HepG2 (cell line): ENCODE results near the gene ATOH8. TPM values are rescaled to one million over a fixed set of nuclear protein-coding genes. Genes with fewer than 3 reads are reported as not detected.
A peak's percentile ranks its signal among the peaks of the same experiment; 100 is the strongest.

Source experiments
- ATAC-seq: fragments of 200-7000 bp; cut with Tn5 transposase; 3 replicates; pipeline ENCODE4 v1.9.1; 2020; ENCODE audit warnings: mild to moderate bottlenecking, moderate library complexity
- BruUV-seq: library from RNA; stranded (reverse); fragments of 400-500 nt; replicated peaks from 2 replicates; lab custom pipeline; 2021; lab: Mats Ljungman, UMichigan
- CTCF ChIA-PET: fragments of 300-600 bp; formaldehyde crosslinking; extraction: SDS; loops from one replicate; lab custom pipeline; 2021; ENCODE audit warnings: low total read pairs, inconsistent platforms, low intra/inter-chr PET ratio; lab: Yijun Ruan, JAX
- POLR2A ChIA-PET: fragments of 350-600 bp; sonication (Branson Sonifier 250); formaldehyde crosslinking; loops from one replicate; lab custom pipeline; 2020; ENCODE audit warnings: antibody characterized with exemption, inconsistent platforms; lab: Yijun Ruan, JAX
- DNase-seq: peaks from one replicate; pipeline ENCODE4 v3.0.0-alpha.2; 2015; ENCODE audit warnings: low spot score
- FAIRE-seq: peaks from 3 replicates; lab custom pipeline; 2011; peaks lifted over from hg19 to GRCh38; lab: Jason Lieb, UNC
- H2AFZ ChIP-seq: one replicate; pipeline ENCODE4 v1.6.1; 2011; ENCODE audit warnings: low read length, inconsistent platforms
- H3K27ac ChIP-seq: fragments of 300-600 bp; 3 replicates; pipeline ENCODE4 v1.8.0; 2011; ENCODE audit warnings: mixed run types, mild to moderate bottlenecking, mixed read lengths, low read length, inconsistent platforms; ENCODE audit not compliant: insufficient read depth; ENCODE audit errors: extremely low read length
- H3K27me3 ChIP-seq, 2 experiments: fragments of 200-600 bp in 1 of 2; 2 replicates in 1 of 2; 3 replicates in 1 of 2; pipeline versions ENCODE4 v1.6.0 to v1.8.0; 2011; ENCODE audit warnings: low read length in 2 of 2, mild to moderate bottlenecking in 2 of 2, moderate library complexity in 2 of 2, inconsistent platforms in 1 of 2; ENCODE audit not compliant: insufficient read depth in 2 of 2, control insufficient read depth in 1 of 2
- H3K36me3 ChIP-seq, 2 experiments: fragments of 200-600 bp in 1 of 2; replicated peaks in 1 of 2; 2 replicates in 1 of 2; 3 replicates in 1 of 2; pipeline versions ENCODE4 v1.5.1 to v1.8.0; 2011; ENCODE audit warnings: low read length in 2 of 2, inconsistent platforms in 1 of 2; ENCODE audit not compliant: insufficient read depth in 2 of 2, control insufficient read depth in 1 of 2
- H3K4me1 ChIP-seq: 2 replicates; pipeline ENCODE4 v1.5.1; 2012; ENCODE audit warnings: low read length, inconsistent platforms; ENCODE audit not compliant: insufficient read depth
- H3K4me2 ChIP-seq: 2 replicates; pipeline ENCODE4 v1.6.0; 2011; ENCODE audit warnings: low read depth, low read length, inconsistent platforms
- H3K4me3 ChIP-seq, 3 experiments: fragments of 200-600 bp in 1 of 3; sonication (generic), shearing (Covaris generic) in 1 of 3; replicated peaks in 1 of 3; 2 replicates each; pipeline ENCODE4 v1.5.1; 2011 to 2016; ENCODE audit warnings: low read length in 3 of 3, inconsistent platforms in 2 of 3, low read depth in 2 of 3, mild to moderate bottlenecking in 2 of 3, control low read depth in 1 of 3, mixed read lengths in 1 of 3; ENCODE audit not compliant: insufficient read depth in 1 of 3
- H3K79me2 ChIP-seq: one replicate; pipeline ENCODE4 v1.6.1; 2011; ENCODE audit warnings: low read length, inconsistent platforms; ENCODE audit not compliant: insufficient read depth
- H3K9ac ChIP-seq: 2 replicates; pipeline ENCODE4 v1.6.0; 2011; ENCODE audit warnings: mild to moderate bottlenecking, low read depth, low read length, inconsistent platforms; ENCODE audit not compliant: insufficient read depth
- H3K9me3 ChIP-seq: 2 replicates; pipeline ENCODE4 v1.5.1; 2012; ENCODE audit warnings: mild to moderate bottlenecking, low read length
- H4K20me1 ChIP-seq: 2 replicates; pipeline ENCODE4 v1.6.0; 2011; ENCODE audit warnings: inconsistent platforms, mild to moderate bottlenecking, low read length, moderate library complexity; ENCODE audit not compliant: insufficient read depth
- ATF4 ChIP-seq, 2 experiments: fragments of 450-650 bp in 1 of 2; sonication (generic) in 1 of 2; formaldehyde crosslinking; IDR thresholded peaks; 2 replicates each; pipeline versions ENCODE4 v1.5.0 to v1.8.0; 2020 to 2022; ENCODE audit warnings: mild to moderate bottlenecking in 1 of 2, missing genetic modification reagents in 1 of 2
- BRF2 ChIP-seq: sonication (generic); formaldehyde crosslinking; IDR thresholded peaks from 2 replicates; pipeline ENCODE4 v1.8.1; 2022; ENCODE audit warnings: mild to moderate bottlenecking, missing genetic modification reagents
- CEBPB ChIP-seq: IDR thresholded peaks from 2 replicates; pipeline ENCODE4 v1.6.1; 2011; ENCODE audit warnings: low read depth, low read length, improper control_type of control experiment, borderline replicate concordance
- RARA ChIP-seq: IDR thresholded peaks from 2 replicates; pipeline ENCODE4 v1.6.1; 2016; ENCODE audit warnings: missing genetic modification reagents, missing compliant biosample characterization
- SALL2 ChIP-seq: sonication (generic); formaldehyde crosslinking; IDR thresholded peaks from 2 replicates; pipeline ENCODE4 v1.8.1; 2023; ENCODE audit warnings: mild to moderate bottlenecking, missing genetic modification reagents, inconsistent platforms
- SOX5 ChIP-seq: IDR thresholded peaks from 2 replicates; pipeline ENCODE4 v1.6.1; 2016; ENCODE audit warnings: borderline replicate concordance
- SSRP1 ChIP-seq: IDR thresholded peaks from 2 replicates; pipeline ENCODE4 v1.6.1; 2016; ENCODE audit warnings: control low read depth
- ZNF503 ChIP-seq: sonication (generic); formaldehyde crosslinking; IDR thresholded peaks from 2 replicates; pipeline ENCODE4 v1.4.0; 2020; ENCODE audit warnings: missing genetic modification reagents
- WGBS: methylation state at CpG from one replicate; pipeline ENCODE4 v1.1.6; 2017; ENCODE audit warnings: low lambda C conversion rate; 5-methylcytosine and 5-hydroxymethylcytosine counted together
- in situ Hi-C: cut with HindIII; loops from 2 replicates; pipeline ENCODE4 v1.10.0; 2017; ENCODE audit warnings: low pct_unique_long_range_greater_than_20kb; ENCODE audit not compliant: extremely low pct_ligation_motif_present
- intact Hi-C: fragments of 100-400 bp; cut with micrococcal nuclease; formaldehyde crosslinking; loops from one replicate; pipeline ENCODE4 v1.10.0; 2022; ENCODE audit not compliant: unreplicated experiment
- polyA plus RNA-seq, 8 experiments: library from polyadenylated mRNA; depleted of rRNA in 3 of 8; stranded (reverse) in 7 of 8; unstranded in 1 of 8; fragments of >200 nt; fragmentation: Illumina TruSeq in 4 of 8; extraction: Trizol in 4 of 8; gene quantifications; 2 replicates each; pipeline versions ENCODE4 v1.2.1 to v1.2.3, GENCODE V29; 2011 to 2016; ENCODE audit warnings: low read depth in 4 of 8, missing spikeins in 1 of 8, mixed read lengths in 1 of 8; ENCODE audit not compliant: insufficient read depth in 1 of 8
- total RNA-seq, 5 experiments: library from RNA; depleted of rRNA; stranded (reverse); fragments of >200 nt; fragmentation: Illumina TruSeq; extraction: Trizol; gene quantifications; 2 replicates each; pipeline ENCODE4 v1.2.3, GENCODE V29; 2016; ENCODE audit warnings: low read depth in 1 of 5

The ATOH8 gene
- total and polyA plus RNA-seq, 2 of the 13 experiments (the other 11 are each of a cell fraction or from before 2014, with no cell fraction given): 0.13 to 0.61 TPM

- no peak for DNase-seq
- Histone ChIP-seq H3K79me2 (no peaks in the 10 kb centered on the region), H3K4me1 (peaks cover 32% of the 10 kb centered on the region), H3K9ac (no peak overlapping the region), H3K4me2 (no peak overlapping the region), H4K20me1 (no peaks in the 10 kb centered on the region), H3K27me3 (no peaks in the 10 kb centered on the region), H2AFZ (no peak overlapping the region), H3K9me3 (no peaks in the 10 kb centered on the region), H3K36me3 (no peaks in the 10 kb centered on the region), H3K27ac (no peak overlapping the region), H3K4me3 (no peak overlapping the region)
- no peak for ATAC-seq
- ChIA-PET POLR2A (no interaction called here), CTCF (no interaction called here)
- no peak for TF ChIP-seq SALL2 (CRISPR knock-in tag)
- TF ChIP-seq CEBPB: peak; percentile 52; the same call in 1 of the 2 replicates
- 0 out of 4 replicates have a peak, but pooled peaks of 1 of the 2 experiments have one; percentile 34 for TF ChIP-seq ATF4 (CRISPR knock-in tag; IDR thresholded peaks at IDR 0.05)
- TF ChIP-seq BRF2: no peak
- no peak for TF ChIP-seq ZNF503
- no peak for TF ChIP-seq RARA (CRISPR knock-in tag)
- TF ChIP-seq SOX5 (CRISPR knock-in tag): no peak
- no peak for TF ChIP-seq SSRP1 (CRISPR knock-in tag)
- in situ Hi-C loops (no loop called here), intact Hi-C loops (no loop called here)
- WGBS: 43% methylated on average over 3 of the region's 3 CpGs
- no peak for FAIRE-seq
- no TSS peak for BruUV-seq
These were observed 46.8 kb downstream of the ATOH8 start for GRCh38 chr2:85800586-85800985.
